ENCODE data around the gene TMIGD1. TPM values are rescaled to one million over a fixed set of nuclear protein-coding genes. Genes with fewer than 3 reads are reported as not detected.
A peak's percentile ranks its signal among the peaks of the same experiment; 100 is the strongest.

The TMIGD1 gene
- total and polyA plus RNA-seq, 2 of the 13 experiments (the other 11 are each of a cell fraction or from before 2014, with no cell fraction given), result not detected

- TF ChIP-seq ZNF407 (CRISPR knock-in tag; IDR thresholded peaks at IDR 0.05; ENCODE audit: not compliant biosample characterization) (no peak), ZKSCAN1 (IDR thresholded peaks at IDR 0.05; ENCODE audit: low read length) (no peak), ZNF124 (CRISPR knock-in tag; IDR thresholded peaks at IDR 0.05) (peak; percentile 74), ZMYM4 (CRISPR knock-in tag; IDR thresholded peaks at IDR 0.05) (peak; percentile 65), ZNF317 (CRISPR knock-in tag; IDR thresholded peaks at IDR 0.05) (no peak), TEAD3 (CRISPR knock-in tag; optimal IDR thresholded peaks at IDR 0.05; ENCODE audit: borderline replicate concordance) (peak; percentile 90), FOXJ3 (CRISPR knock-in tag; IDR thresholded peaks at IDR 0.05; ENCODE audit: borderline replicate concordance) (no peak), ZBTB33 (CRISPR knock-in tag; IDR thresholded peaks at IDR 0.05) (0 out of 2 replicates have a peak, but pooled peaks have one; percentile 32), ZNF687 (CRISPR knock-in tag; IDR thresholded peaks at IDR 0.05) (peak; percentile 76), HOXA3 (CRISPR knock-in tag; IDR thresholded peaks at IDR 0.05) (peak; percentile 75; the same call in 1 of the 2 replicates), LRRFIP1 (CRISPR knock-in tag; conservative IDR thresholded peaks at IDR 0.05) (no peak), ZNF816 (CRISPR knock-in tag; IDR thresholded peaks at IDR 0.05; ENCODE audit: borderline replicate concordance) (no peak)
Measured at GRCh38 chr17:30337393-30337999, 3.6 kb upstream of the TMIGD1 start (continued).
